GM06990 (cell line): ENCODE measurements around the gene SRRM3.
"Not testable (repeated sequence)": the region's sequence is repeated elsewhere in the genome, so short reads cannot be mapped to it uniquely, and the experiment has no call there.

Experiments
- DNase-seq: peaks from one replicate; pipeline ENCODE4 v3.0.0-alpha.2; 2011; ENCODE audit not compliant: insufficient read length; ENCODE audit errors: extremely low read depth
- H3K27me3 ChIP-seq: replicated peaks from 2 replicates; pipeline ENCODE4 v1.6.0; 2011; ENCODE audit warnings: low read length; ENCODE audit not compliant: control insufficient read depth, insufficient read depth
- H3K36me3 ChIP-seq: 2 replicates; pipeline ENCODE4 v1.5.1; 2011; ENCODE audit warnings: low read length; ENCODE audit not compliant: control insufficient read depth, insufficient read depth
- H3K4me3 ChIP-seq: replicated peaks from 2 replicates; pipeline ENCODE4 v1.5.1; 2011; ENCODE audit warnings: low read depth, mild to moderate bottlenecking, control low read depth, low read length
- CTCF ChIP-seq: IDR thresholded peaks from 2 replicates; pipeline ENCODE4 v1.5.1; 2011; ENCODE audit warnings: low read length, control low read depth, mild to moderate bottlenecking, inconsistent platforms; ENCODE audit not compliant: insufficient read depth, poor library complexity, severe bottlenecking

SRRM3 gene

GRCh38 chr7:76238326-76238725 lies 36.6 kb downstream of the SRRM3 start:
- DNase-seq = no peak
- TF ChIP-seq CTCF = no peak
- Histone ChIP-seq H3K27me3 (no peaks in the 10 kb centered on the region; the same call in 1 of the 2 replicates), H3K4me3 (no peak overlapping the region), H3K36me3 (no peaks in the 10 kb centered on the region)

GRCh38 chr7:76241141-76241540 lies 39.4 kb downstream of the SRRM3 start:
- Histone ChIP-seq H3K27me3 (no peaks in the 10 kb centered on the region), H3K4me3 (no peak overlapping the region), H3K36me3 (no peaks in the 10 kb centered on the region)
- no peak for TF ChIP-seq CTCF
- DNase-seq = no peak

DNA sequence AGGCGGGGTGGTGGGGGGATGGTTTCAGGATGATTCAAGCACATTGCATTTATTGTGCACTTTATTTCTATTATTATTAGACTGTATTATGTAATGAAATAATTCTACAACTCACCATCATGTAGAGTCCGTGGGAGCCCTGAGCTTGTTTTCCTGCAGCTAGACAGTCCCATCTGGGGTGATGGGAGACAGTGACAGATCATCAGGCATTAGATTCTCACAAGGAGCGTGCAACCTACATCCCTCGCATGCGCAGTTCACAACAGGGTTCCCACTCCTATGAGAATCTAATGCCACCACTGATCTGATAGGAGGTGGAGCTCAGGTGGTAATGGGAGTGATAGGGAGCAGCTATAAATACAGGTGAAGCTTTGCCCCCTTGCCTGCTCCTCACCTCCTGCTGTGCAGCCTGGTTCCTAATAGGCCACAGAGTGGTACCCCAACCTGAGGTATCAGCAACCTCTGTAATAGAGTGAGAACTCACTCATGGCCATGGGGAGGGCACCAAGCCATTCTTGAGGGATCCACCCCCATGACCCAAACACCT lies 40.9 kb downstream of the SRRM3 start:
- H3K4me3 ChIP-seq, DNase-seq, H3K36me3 ChIP-seq, H3K27me3 ChIP-seq: not testable (repeated sequence)

DNA sequence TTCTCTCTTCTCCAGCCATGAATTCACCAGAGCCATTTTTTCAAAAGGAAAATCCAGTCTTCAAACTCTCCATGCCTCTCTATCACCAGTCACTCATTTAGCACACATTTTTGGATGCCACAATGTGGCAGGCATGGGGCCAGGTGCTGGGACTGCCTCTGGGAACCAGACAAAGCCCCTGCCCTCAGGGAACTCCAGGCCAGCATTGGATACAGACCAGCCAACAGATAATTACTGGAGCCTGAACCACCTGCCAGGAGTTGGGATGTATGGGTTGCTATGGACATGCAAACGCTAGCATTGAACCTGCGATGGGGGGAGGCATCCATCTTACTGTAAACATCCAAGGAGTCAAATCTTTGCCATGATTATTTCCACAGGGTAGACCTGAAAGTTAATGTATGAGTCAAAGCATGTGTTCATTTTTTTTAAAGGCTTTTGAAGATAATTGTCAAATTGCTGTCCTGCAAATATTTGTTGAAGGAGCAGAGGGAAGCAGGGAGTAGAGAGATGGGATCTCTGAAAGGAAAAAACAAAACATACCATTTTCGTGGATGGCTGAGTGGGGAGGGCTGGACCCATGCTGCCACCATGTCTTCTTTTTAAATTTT lies 43.2 kb downstream of the SRRM3 start:
- H3K27me3 ChIP-seq = no peaks in the 10 kb centered on the region
- no peaks in the 10 kb centered on the region for H3K36me3 ChIP-seq
- TF ChIP-seq CTCF = no peak
- no peak overlapping the region for H3K4me3 ChIP-seq
- DNase-seq = no peak

- Histone ChIP-seq H3K36me3 (no peaks in the 10 kb centered on the region), H3K27me3 (no peaks in the 10 kb centered on the region), H3K4me3 (no peak overlapping the region)
- TF ChIP-seq CTCF = no peak
- no peak for DNase-seq
Measured at GRCh38 chr7:76246804-76247389, 45.2 kb downstream of the SRRM3 start.

- Histone ChIP-seq H3K4me3 (no peak overlapping the region), H3K36me3 (no peaks in the 10 kb centered on the region), H3K27me3 (no peaks in the 10 kb centered on the region)
- TF ChIP-seq CTCF = no peak
- DNase-seq = no peak
Measured at GRCh38 chr7:76247938-76248337, 46.2 kb downstream of the SRRM3 start.
